SK-N-MC (cell line): Measurements from ENCODE around the gene VPS35.

ENCODE experiments used
- EZH2 ChIP-seq: fragments of 200-600 bp; sonication (generic); IDR thresholded peaks from one replicate; pipeline ENCODE4 v1.6.1; 2017; ENCODE audit warnings: antibody characterized with exemption
- FOXP2 ChIP-seq: optimal IDR thresholded peaks from 2 replicates; pipeline ENCODE3; 2011; ENCODE audit warnings: mild to moderate bottlenecking, moderate library complexity; ENCODE audit not compliant: insufficient read depth; ENCODE audit errors: extremely low read length, control extremely low read depth
- POLR2AphosphoS5 ChIP-seq: IDR thresholded peaks from 2 replicates; pipeline ENCODE4 v1.6.1; 2012; ENCODE audit warnings: mild to moderate bottlenecking, low read depth, low read length, borderline replicate concordance

GRCh38 chr16:46717692-46718091 lies 28.7 kb upstream of the VPS35 start:
- TF ChIP-seq EZH2 (no peak), POLR2AphosphoS5 (no peak), FOXP2 (no peak)
